Stimulated activated CD8-positive, alpha-beta memory T cell treated with anti-CD3 and anti-CD28 coated beads, Interleukin-2, amount 100 ng/mL, for 48 hours (primary cell): ENCODE data around the gene MKLN1.

ENCODE experiments used
- DNase-seq, 2 donors: peaks; one replicate each; pipeline ENCODE4 v3.0.0-alpha.2; 2020; ENCODE audit warnings: low read depth in 2 of 2

MKLN1 gene

GRCh38 chr7:131546126-131546525, 218.4 kb downstream of the MKLN1 start:
- DNase-seq: no peak
